HS-27A (cell line): ENCODE measurements around the gene MXRA8.
"Not testable (repeated sequence)": the region's sequence is repeated elsewhere in the genome, so short reads cannot be mapped to it uniquely, and the experiment has no call there.

Experiments used
- DNase-seq: peaks from one replicate; pipeline ENCODE4 v3.0.0-alpha.2; 2012; ENCODE audit warnings: low read depth, missing footprints

The MXRA8 gene

DNA sequence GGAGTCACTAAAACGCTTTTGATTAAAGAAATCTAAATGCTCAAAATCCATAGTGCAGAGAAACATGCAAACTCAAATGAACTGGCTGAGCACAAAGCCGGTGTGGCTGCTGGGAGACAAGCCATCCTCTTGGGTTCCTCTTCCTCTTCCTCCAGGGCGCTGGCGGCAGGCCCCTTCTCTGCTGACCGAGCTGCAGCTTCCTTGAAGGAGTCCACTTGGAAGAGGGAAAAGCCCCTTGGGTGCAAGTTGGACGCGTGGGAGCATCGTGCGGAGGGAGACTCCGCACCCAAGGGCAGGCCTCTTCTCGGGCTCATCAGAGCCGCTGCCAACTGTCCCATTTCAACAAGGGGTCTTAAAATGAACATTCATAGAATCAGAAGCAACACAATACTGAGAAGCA lies 32.9 kb upstream of the MXRA8 start:
- DNase-seq: no peak

DNA sequence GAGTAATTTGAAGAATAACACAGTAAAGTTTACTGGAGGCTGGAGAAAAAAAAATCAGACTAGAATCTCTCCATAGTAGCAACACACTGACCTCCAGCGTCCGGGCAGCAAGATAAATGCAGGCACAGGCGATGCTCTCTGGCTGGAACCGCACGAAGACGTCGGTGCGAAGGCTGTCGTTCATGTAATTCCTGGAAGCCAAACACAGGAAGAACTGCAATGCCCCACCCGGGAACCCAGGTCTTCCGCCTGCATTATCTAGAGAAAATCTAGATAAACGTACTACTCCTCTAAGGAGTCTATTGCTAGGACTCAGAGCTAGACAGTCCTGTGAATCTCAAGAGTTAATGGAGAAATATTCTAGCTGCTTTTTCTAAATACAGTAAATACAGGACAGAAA lies 32.3 kb upstream of the MXRA8 start:
- DNase-seq: no peak

DNA sequence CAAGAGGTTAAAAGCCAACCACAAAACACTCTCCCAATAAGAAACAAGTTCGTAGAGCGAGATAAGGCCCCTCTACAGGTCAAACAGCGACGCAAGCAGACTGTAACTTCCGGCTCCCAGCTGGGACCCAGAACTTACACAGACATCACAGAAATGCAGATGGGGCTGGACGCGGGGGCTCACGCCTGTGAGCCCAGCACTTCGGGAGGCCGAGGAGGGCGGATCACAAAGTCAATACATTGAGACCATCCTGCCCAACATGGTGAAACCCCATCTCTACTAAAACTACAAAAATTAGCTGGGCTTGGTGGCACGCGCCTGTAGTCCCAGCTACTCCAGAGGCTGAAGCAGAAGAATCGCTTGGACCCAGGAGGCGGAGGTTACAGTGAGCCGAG lies 29.7 kb upstream of the MXRA8 start:
- DNase-seq: no peak

DNA sequence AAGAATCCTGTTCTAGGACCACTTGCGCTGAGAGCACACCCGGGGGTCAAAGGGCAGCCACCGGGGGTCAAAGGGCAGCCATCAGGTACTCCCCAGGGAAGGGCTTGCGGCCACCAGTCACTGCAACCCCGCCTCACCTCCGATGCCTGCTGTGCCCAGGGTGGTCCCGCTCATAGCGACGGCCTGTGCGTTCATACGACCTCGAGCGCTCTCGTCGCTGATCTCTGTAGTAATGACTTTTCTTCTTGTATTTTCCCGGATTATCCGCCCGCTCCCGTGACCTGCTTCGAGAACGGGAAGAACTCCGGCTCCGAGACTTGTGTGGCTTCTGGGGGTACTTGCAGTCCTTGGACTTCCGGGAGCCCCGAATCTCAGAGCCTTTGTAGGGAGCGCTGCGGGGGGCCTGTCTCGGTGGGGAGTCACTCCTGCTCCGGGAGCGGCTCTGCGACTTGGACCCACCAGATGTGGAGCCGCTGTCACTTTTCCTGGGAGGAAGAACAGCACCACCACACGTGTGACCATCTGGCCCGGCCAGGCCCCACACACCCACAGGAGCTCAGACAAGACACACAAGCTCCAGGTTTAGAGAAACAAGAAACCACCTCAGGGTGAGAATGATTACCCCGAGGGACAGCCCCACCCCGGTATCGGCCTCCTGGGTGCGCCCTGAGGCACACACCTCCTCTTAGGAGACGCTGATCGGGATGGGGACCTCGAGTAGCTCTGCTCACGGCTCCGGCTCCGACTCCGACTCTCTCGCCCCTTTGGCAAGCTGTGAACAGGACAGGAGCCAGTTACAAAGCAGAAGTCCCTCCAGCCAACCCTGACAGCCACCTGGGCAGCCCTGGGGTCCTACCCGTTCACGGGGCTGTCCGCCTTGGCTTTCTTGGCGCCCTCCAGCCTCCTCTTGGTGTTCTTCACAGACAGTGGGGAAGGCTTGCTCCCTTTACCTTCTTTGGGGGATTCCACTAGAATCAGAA lies 29.0 kb upstream of the MXRA8 start:
- no peak for DNase-seq

DNA sequence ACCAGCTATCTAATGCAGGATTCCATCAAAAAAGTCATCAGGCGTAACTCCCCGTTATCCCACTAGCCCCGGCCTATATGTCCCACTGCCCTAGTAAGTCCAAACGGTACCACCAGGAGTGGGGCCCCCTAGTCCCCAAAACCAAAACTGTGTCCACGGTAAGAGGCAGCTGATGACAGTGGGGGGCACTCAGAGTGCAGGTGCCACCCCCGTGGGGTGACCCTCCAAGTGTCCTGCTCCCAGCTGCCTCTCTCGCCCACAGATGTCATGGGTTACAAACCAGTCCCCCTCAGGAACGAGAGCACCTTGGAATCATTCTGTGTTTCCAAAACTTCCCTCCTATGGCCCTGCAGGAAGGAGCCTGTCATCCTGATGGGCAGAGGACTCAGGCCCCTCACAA lies 27.6 kb upstream of the MXRA8 start:
- DNase-seq: no peak

DNA sequence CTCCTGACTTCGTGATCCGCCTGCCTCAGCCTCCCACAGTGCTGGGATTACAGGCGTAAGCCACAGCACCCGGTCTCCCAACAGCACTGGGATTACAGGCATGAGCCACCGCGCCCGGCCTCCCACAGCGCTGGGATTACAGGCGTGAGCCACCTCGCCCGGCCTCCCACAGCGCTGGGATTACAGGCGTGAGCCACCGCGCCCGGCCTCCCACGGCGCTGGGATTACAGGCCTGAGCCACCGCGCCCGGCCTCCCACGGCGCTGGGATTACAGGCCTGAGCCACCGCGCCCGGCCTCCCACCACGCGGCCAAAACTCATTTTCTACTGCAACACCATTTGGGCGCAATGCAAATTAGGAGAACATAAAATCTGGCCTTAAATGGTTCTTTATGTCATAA lies 27.0 kb upstream of the MXRA8 start:
- DNase-seq: not testable (repeated sequence)

DNA sequence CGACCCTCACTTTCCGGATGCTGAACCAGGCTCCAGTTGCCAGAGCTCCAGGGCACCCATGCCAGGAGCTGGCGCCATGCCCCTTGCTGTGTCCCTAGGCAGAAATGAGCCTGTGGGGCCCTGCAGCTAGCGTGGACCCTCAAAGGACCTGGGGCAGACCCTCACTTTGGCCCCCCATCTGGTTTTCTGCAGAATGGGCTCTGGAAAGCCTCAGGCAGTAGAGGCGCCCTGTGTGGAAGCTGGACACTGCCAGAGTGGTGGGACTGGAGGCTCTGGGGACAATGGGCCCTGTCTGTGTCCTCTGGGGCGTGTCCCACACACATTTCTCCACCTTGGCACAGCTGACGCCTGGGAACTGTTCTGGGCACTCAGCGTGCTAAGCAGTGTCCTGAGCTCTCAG lies 22.9 kb upstream of the MXRA8 start:
- no peak for DNase-seq

DNA sequence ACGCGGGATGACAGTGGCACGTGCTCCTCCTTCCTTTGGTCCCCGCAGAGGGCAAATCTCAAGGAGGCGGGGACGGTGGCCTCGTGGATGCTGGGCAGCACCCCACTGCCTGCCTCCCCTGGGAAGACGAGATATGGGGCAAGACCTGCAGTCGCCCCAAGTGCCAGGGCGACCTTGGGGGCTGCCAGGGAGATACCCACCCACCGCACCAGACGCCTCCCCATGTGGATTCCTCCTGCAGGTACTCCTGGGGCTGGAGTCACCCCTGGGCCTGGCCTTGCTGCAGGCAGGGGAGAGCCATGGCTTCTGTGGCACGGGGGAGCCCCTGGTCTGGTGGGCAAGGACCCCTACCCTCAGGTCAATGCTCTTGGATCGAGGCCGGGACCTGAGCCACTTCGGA lies 22.5 kb upstream of the MXRA8 start:
- DNase-seq: no peak

DNA sequence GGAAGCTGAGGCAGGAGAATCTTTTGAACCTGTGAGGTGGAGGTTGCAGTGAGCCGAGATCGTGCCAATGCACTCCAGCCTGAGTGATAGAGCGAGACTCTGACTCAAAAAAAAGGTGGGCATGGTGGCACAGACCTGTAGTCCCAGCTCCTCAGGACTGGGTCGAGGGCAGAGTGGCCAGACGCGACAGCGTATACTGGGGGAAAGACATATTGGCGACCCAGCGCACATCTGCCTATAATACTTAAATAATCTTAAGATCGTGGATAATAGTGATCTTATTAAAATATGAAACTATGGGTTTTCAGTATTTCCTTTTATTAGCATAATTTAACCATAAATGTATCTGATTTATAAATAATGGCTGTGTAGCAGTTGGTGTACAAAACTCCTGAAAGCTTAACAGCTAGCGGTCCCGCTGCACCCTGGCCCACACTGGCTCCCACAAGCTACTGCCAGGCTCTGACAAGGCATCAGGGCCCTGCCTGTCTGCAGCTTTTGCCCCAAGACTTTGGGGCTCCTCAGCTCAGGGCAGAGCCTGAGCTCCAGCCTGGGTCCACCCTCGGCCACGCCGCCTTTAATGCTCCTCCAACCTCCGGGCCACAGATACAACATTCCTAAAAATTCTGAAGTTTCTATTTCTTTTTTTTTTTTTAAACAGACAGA lies 19.3 kb upstream of the MXRA8 start:
- no peak for DNase-seq

DNA sequence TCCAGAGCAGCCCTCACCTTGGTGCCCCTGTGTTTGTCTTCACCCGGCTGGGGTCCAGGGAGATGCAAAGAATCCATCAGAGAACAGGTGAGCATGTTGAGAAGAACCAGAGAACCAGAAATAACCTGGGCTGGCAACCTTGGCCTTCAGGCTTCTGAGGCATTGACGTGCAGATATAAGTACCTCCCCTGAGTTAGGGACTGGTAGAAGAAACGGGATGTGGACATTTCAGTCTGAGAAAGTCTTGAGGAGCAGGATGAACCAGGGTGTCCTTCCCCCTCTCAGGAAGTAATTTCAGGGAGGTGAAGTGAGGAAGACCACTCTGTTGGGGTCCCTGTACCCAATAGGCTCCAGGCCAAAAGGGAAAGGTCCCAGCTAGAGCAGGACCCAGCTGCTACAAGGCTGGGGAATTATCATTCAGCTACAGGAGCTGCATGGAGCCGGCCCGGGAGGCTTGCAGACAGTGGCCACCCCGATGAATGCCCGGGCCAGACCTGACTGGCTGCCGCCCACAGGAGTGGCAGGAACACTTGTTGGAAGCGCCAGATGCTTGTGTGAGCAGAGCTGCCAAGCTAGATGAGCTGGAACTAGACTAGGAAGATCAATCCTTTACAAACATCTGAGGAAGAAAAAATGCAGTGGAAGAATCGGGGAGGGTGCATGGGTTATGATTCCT lies 18.3 kb upstream of the MXRA8 start:
- DNase-seq: no peak

DNA sequence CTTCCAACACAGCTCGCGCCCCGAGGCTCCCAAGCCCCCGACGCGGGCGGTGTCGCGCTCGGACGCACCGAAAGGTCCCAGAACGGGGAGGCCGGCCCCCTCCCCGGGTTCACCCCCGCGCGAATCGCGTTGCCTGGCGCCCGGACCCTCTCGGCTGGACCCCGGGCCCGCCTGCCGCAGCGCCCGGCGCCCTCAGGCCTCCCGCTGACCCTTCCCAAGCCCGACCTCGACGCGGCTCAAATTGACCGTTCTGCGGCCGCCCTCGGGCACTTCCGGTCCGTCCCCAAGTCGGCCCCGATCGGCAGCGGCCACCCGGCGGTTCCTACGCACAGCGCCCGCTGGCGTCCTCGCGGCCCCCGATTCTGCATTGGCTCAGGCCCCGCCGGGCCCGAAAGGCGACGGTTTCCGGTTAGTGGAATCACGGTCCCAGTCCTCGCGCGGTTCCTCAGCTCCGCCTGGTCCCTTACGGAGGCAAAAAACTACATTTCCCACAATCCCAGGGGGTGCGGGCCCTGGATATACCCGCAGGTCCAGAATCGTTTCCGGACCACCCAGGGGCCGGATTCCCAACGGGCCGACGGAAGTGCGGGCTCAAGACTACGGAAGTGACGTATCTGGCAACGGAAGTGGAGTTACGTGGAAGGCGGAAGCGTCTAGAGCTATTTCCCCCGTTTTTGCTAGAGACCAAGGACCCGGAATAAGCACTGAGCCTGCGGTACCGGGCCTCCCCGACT lies 16.7 kb upstream of the MXRA8 start, which contains the start of gene AURKAIP1:
Gene AURKAIP1, minus strand, starts transcription at position 279 of the 734 bp plus-strand sequence. CDS start 451 bp downstream, outside the sequence.
- peak; percentile 99 for DNase-seq

DNA sequence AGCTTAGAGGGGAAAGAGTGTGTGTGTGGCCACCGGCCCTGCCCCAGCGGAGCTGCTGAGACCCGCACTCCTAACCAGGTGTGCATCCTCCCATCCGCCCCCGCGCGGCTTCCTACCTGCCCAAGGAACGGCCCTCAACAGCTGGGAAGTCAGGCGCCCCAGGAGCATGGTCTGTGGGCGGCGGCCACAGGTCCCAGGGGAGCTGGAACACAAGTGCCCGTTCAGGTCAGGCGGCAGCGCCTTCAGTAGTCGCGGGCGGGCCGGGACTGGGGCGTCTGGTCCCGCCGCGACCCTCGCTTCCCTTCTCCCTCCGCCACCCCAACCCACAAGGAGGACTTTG lies 16.2 kb upstream of the MXRA8 start:
- DNase-seq: no peak

DNA sequence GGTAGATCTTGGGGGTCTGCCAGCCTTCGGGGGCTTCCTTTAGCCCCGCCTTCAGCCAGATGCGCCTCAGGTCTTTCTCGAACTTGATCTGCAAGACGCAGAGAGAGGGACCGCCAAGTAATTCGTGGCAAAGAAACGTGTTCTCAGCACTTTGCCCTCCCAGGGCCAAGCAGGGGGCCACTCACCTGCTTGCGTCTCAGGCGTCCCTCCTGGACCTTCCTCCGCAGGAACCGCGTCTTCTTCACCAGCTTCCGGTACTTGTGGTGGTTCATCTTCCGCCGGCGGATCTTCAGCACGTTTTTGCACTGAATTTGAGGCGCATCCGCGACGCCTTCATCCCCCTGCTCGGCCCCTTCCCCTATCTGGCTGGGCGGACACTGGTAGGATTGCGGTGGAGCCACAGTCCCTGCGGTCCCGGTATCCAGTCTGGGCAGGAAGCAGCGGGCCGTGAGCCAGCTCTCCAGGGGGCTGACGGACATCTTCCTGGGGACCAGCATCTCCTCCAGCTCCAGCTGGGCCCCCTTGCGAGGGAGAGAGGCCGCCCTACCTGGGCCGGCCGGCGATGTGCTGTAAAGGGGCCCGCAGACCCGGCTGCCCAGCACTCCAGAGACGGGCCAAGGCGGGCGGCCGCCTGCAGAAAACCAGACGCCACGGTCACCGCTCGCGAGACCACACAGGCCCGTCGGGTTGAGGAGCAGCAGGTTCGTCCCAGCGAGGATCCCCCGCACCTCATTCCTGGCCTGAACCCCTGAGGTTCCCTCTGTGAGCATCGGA lies 15.6 kb upstream of the MXRA8 start:
- no peak for DNase-seq

DNA sequence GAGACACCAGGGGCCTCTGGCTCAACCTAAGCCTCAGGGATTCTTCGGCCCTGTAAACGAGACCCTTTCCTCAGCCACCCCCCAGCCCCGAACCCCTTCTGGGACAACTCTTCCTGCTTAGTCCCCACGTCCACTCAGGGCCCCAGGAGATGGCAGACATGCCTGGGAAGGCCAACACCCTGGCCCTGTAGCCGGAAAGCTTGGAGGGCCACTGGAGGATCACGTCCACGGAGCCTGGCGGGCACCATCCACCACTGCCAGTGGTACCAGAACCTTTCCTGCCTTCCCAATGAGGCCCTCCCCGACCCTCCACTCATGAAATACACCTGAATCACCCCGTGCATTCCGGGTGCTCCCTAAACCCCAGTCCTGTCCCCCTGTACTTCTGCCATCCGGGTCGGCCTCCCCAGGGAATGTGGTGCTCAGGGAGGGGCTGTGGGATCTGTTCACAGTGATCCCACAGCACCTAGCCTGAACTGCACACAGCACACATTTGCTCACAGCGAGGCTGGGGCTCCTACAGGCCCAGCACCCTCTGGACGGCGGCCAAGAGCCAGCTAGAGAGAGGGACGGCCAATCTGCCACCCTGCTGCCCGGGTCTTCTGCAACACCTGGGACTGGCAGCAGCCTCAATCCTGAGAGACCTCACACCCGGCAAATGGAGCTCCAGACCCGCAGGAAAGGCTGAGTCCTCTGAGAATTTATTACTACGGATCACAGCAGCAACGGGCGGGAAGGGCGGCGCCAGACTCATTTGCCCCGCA lies 14.9 kb upstream of the MXRA8 start:
- DNase-seq: no peak

DNA sequence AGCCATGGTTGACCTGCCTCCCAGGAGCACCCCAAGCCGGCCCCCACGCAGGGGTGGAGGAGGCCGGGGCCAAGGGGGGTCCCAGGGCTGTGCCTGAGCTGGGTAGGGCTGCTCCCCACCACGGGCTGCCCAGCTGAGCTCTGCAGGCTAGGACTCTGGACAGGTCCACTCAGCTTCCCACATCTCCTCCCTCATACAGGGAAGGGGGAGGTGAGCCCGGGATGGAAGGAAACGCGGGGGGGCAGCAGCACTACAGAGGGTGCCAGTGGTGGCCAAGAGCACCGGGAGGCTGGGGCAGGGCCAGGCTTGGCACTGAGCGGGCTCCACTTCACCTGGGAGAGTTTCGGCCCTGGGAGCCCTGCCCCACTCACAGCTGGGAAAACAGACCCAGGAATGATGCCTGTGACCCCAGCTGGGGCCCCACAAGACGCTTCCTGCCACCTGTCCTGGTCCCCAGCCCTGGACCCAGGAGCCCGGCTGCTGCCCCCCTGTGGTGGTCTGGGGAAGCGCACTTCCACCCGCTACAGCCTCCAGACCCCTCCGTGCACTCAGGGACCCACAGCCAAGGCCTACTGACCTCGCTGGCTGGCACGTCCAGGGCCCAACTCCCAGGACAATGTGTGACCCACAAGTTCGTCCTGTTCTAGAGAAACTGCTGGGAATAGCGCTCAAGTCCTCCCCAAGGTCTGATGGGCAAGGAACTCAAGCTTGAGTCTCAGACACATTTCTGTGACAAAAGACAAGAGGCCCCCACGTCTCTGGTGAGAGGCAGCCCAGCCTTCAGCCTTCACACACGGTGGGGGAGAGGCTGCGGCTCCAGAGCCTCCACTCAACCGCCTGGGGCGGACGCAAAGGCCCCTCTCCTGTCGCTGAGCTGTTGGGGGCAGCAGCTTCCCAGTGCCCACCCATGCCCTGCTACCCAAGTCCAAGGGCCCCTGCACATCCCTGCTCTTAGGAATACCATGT lies 13.7 kb upstream of the MXRA8 start:
- no peak for DNase-seq

DNA sequence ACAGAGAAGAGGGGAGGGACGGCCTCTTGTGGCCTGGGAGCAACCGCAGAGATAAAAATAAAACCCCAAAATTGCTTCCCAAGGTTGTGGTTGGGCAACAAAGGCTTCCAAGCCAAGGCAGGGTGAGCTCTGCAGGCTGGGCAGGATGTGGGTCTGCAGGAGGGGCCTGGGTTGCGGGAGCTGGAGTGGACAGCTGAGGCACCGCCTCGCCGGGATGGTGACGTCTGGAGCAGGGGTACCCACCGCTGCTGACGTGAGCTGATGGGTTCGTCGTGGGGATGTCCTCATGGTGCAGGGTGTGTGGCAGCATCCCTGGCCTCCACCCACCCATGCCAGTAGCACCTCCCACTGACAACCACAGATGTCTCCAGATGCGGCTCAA lies 13.0 kb upstream of the MXRA8 start:
- no peak for DNase-seq

DNA sequence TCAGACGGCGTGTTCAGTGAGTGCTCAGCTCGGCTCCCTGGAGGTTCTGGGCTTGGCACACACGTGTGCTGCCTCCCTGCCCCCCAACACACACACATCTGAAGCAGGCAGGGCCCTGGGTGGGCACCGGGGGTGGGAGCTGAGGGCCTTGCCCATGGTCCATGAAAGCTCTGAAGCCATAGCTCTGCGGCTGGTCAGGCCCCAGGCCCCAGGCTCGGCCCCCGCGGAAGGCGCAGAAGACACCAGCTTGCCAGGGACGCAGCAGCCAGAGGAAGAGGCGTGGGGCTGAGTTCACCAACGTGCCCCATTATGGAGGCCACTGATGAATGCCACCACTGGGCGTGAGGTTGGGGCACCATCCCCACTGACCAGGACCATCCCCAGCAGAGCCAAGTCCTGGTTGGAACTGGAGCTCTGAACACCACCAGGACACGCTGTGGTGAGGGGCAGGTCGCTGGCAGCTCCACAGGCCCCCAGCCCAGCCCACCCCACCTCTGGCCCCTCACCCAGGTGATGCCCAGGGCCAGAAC lies 12.5 kb upstream of the MXRA8 start:
- no peak for DNase-seq

DNA sequence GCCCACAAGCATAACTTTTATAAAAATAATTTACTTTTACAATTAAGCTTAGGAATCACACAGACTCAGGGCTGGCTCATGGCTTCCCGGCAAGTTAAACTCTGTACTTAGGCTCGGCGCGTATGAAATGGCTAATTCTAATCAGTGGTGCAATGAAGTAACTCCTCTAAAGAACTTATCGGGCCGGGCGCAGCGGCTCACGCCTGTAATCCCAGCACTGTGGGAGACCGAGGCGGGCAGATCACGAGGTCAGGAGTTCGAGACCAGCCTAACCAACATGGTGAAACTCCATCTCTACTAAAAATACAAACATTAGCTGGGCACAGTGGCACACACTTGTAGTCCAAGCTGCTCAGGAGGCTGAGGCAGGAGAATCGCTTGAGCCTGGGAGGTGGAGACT lies 11.7 kb upstream of the MXRA8 start:
- DNase-seq: not testable (repeated sequence)

DNA sequence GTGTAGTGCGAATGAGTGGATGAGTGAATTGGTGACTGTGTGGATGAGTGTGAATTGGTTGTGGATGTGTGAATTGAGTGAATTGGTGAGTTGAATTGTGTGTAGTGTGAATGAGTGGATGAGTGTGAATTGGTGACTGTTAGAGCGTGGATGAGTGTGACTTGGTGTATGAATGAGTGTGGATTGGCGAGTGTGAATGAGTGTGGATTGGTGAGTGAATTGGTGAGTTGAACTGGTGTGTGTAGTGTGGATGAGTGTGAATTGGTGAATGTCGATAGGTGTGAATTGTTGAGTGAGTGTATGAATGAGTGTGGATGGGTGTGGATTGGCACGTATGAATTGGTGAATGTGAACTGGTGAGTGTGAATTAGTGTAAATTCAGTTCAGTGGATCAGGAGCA lies 9.0 kb upstream of the MXRA8 start:
- no peak for DNase-seq
